ENCODE measurements around the gene CLGN. TPM values are rescaled to one million over a fixed set of nuclear protein-coding genes. Genes with fewer than 3 reads are reported as not detected.

Gene CLGN
- total and polyA plus RNA-seq, 2 of the 13 experiments (the other 11 are each of a cell fraction or from before 2014, with no cell fraction given), result 7.2 to 17.0 TPM

DNA sequence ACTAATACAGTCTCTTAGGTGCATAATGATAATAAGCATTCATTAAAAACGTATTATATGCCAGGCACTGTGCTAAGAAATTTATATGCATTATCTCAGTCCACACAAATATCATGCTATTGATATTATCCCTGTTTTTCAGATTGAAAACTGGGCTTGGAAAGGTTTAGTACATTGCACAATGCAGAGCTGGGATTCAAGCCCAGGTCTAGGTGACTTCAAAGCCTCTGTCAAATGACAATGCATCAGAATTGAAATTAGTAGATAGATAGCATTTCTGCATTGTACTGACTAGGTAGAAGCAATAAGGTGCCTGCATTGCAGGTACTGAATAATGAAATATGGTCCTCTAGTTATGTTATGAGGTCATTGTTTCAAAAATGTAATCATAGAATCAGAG is 72.2 kb downstream of the CLGN start (continued):
- TF ChIP-seq, protein P1, sequence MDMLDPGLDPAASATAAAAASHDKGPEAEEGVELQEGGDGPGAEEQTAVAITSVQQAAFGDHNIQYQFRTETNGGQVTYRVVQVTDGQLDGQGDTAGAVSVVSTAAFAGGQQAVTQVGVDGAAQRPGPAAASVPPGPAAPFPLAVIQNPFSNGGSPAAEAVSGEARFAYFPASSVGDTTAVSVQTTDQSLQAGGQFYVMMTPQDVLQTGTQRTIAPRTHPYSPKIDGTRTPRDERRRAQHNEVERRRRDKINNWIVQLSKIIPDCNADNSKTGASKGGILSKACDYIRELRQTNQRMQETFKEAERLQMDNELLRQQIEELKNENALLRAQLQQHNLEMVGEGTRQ (IDR thresholded peaks at IDR 0.05; ENCODE audit: low read depth, low read length), result no peak
- TF ChIP-seq, protein P1 (CRISPR knock-in tag; IDR thresholded peaks at IDR 0.05; ENCODE audit: borderline replicate concordance), result no peak
- TF ChIP-seq CHD4 (IDR thresholded peaks at IDR 0.05; ENCODE audit: borderline replicate concordance, low read length), result no peak

DNA sequence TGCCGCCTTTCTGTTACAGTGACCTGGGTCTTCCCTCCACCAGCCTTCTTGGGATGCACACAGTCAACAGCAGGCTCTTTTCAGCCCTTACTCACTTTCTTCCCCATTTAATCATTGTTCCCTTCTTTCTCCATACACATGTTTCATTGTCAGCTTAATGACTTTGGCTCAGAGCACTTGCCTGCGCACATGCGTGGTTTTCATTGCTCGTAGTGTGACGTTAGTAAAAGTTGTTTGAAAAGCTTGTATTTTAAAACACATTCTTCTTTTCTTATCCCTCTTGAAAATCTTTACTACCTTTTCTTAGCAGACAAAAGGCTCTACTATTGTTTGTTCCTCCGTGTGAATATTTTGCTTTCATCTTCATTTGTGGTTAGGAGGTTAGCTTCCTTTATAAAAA is 73.7 kb downstream of the CLGN start:
- in situ Hi-C loops (cut with HindIII; ENCODE audit: extremely low pct_ligation_motif_present, low pct_unique_long_range_greater_than_20kb), result loop anchor here (10.0 kb wide), 2 partner anchors 261 to 501 kb away; no protein-coding TSS in a partner anchor
- no TSS peak for BruUV-seq (replicated peaks)
- CTCF ChIA-PET (ENCODE audit: low intra/inter-chr PET ratio, low total read pairs), result no interaction called here

More for the DNA sequence above, 73.7 kb downstream of the CLGN start:
- Histone ChIP-seq H3K9ac (ENCODE audit: insufficient read depth, low read depth, low read length) (no peak overlapping the region), H2AFZ (ENCODE audit: low read length) (no peak overlapping the region), H3K9me3 (ENCODE audit: low read length) (no peaks in the 10 kb centered on the region), H3K27ac (ENCODE audit: extremely low read length, insufficient read depth, low read length) (no peak overlapping the region), H3K27me3 (ENCODE audit: control insufficient read depth in 1 of 2, insufficient read depth in 2 of 2, low read length in 2 of 2) (peaks cover 0 to 6% of the 10 kb centered on the region in 2 experiments; a peak in 2 of 5 replicates), H4K20me1 (ENCODE audit: insufficient read depth, low read length) (no peaks in the 10 kb centered on the region), H3K4me1 (ENCODE audit: insufficient read depth, low read length) (peaks cover 8% of the 10 kb centered on the region), H3K4me2 (ENCODE audit: low read depth, low read length) (no peak overlapping the region), H3K79me2 (ENCODE audit: insufficient read depth, low read length) (no peaks in the 10 kb centered on the region), H3K4me3 (replicated peaks in 1 of 3; ENCODE audit: insufficient read depth in 1 of 3, low read depth in 2 of 3, low read length in 3 of 3) (no peak overlapping the region), H3K36me3 (replicated peaks in 1 of 2; ENCODE audit: control insufficient read depth in 1 of 2, insufficient read depth in 2 of 2, low read length in 2 of 2) (no peaks in the 10 kb centered on the region)
- TF ChIP-seq, protein P2, sequence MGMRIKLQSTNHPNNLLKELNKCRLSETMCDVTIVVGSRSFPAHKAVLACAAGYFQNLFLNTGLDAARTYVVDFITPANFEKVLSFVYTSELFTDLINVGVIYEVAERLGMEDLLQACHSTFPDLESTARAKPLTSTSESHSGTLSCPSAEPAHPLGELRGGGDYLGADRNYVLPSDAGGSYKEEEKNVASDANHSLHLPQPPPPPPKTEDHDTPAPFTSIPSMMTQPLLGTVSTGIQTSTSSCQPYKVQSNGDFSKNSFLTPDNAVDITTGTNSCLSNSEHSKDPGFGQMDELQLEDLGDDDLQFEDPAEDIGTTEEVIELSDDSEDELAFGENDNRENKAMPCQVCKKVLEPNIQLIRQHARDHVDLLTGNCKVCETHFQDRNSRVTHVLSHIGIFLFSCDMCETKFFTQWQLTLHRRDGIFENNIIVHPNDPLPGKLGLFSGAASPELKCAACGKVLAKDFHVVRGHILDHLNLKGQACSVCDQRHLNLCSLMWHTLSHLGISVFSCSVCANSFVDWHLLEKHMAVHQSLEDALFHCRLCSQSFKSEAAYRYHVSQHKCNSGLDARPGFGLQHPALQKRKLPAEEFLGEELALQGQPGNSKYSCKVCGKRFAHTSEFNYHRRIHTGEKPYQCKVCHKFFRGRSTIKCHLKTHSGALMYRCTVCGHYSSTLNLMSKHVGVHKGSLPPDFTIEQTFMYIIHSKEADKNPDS (CRISPR knock-in tag; IDR thresholded peaks at IDR 0.05), result no peak
- TF ChIP-seq REL (CRISPR knock-in tag; conservative IDR thresholded peaks at IDR 0.05), result no peak
- FAIRE-seq, result no peak
- DNase-seq (ENCODE audit: low spot score), result no peak
- intact Hi-C loops (cut with micrococcal nuclease; ENCODE audit: unreplicated experiment), result no loop called here
- no peak for ATAC-seq
- POLR2A ChIA-PET, result no interaction called here
- 72% methylated on average over 6 of the region's 6 CpGs for WGBS (ENCODE audit: low lambda C conversion rate)
